Measurements from ENCODE around the gene NAIF1.

- TF ChIP-seq SIN3A (IDR thresholded peaks at IDR 0.05; ENCODE audit: borderline replicate concordance, insufficient read depth, low read length) (no peak), POLR2AphosphoS5 (IDR thresholded peaks at IDR 0.05; ENCODE audit: low read depth, low read length) (no peak), TAF1 (IDR thresholded peaks at IDR 0.05; ENCODE audit: borderline replicate concordance, insufficient read depth, low read length) (no peak), REST (IDR thresholded peaks at IDR 0.05; ENCODE audit: insufficient read depth in 1 of 2, low read depth in 2 of 2, low read length in 2 of 2) (no peak)
Measured at GRCh38 chr9:128088253-128088945, 21.3 kb upstream of the NAIF1 start.

All from PFSK-1 (cell line).